Measurements from ENCODE around the gene MALAT1.
A peak's percentile ranks its signal among the peaks of the same experiment; 100 is the strongest.
"Not testable (repeated sequence)": the region's sequence is repeated elsewhere in the genome, so short reads cannot be mapped to it uniquely, and the experiment has no call there.

The MALAT1 gene

GRCh38 chr11:65498977-65499712 is at the start of gene MALAT1:
TSS of gene MALAT1 (plus strand) at chr11:65499045.
- no peak for TF ChIP-seq CTCF (IDR thresholded peaks at IDR 0.05; ENCODE audit: insufficient read depth, low read length, missing control alignments)
- ChIA-PET CTCF (interaction anchor here (0.7 to 3.9 kb wide), 9 partner anchors 10 to 82 kb away, joined by 3 to 19 read pairs (median 4); no protein-coding TSS in a partner anchor), POLR2A (interaction anchor here (0.7 to 17.0 kb wide), 17 partner anchors 9 to 143 kb away, joined by 3 to 1229 read pairs (median 4); partner anchors contain the start of genes FRMD8, NEAT1, SCYL1 and ZNRD2)
- H3K4me3 ChIP-seq (ENCODE audit: low read depth, low read length), result peak within 1 kb of the TSS; percentile 99
- no peak for DNase-seq (ENCODE audit: low read depth, low spot score)

DNA sequence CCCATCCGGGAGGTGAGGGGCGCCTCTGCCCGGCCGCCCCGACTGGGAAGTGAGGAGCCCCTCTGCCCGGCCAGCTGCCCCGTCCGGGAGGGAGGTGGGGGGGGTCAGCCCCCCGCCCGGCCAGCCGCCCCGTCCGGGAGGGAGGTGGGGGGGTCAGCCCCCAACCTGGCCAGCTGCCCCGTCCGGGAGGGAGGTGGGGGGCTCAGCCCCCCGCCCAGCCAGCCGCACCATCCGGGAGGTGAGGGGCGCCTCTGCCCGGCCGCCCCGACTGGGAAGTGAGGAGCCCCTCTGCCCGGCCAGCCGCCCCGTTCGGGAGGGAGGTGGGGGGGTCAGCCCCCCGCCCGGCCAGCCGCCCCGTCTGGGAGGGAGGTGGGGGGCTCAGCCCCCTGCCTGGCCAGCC is 47.5 kb upstream of the MALAT1 start:
- DNase-seq (ENCODE audit: low read depth, low spot score); POLR2A ChIA-PET; H3K4me3 ChIP-seq (ENCODE audit: low read depth, low read length); CTCF ChIA-PET: not testable (repeated sequence)

DNA sequence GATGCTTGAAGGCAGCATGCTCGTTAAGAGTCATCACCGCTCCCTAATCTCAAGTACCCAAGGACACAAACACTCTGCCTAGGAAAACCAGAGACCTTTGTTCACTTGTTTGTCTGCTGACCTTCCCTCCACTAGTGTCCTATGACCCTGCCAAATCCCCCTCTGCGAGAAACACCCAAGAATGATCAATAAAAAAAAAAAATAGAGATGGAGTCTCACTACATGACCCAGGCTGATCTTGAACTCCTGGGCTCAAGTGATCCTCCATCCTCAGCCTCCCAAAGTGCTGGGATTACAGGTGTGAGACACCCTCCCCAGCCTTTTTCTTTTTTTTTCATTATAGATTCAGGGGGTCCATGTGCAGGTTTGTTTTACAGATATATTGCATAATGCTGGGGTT is 46.6 kb upstream of the MALAT1 start:
- POLR2A ChIA-PET, result interaction anchor here (1.1 to 4.3 kb wide), 10 partner anchors 20 to 136 kb away, joined by 3 to 142 read pairs (median 6); partner anchors contain the start of genes MALAT1 and NEAT1
- DNase-seq (ENCODE audit: low read depth, low spot score); H3K4me3 ChIP-seq (ENCODE audit: low read depth, low read length): not testable (repeated sequence)
- CTCF ChIA-PET, result interaction anchor here (1.0 to 1.4 kb wide), 5 partner anchors 12 to 74 kb away, joined by 3 to 4 read pairs (median 3); no protein-coding TSS in a partner anchor

DNA sequence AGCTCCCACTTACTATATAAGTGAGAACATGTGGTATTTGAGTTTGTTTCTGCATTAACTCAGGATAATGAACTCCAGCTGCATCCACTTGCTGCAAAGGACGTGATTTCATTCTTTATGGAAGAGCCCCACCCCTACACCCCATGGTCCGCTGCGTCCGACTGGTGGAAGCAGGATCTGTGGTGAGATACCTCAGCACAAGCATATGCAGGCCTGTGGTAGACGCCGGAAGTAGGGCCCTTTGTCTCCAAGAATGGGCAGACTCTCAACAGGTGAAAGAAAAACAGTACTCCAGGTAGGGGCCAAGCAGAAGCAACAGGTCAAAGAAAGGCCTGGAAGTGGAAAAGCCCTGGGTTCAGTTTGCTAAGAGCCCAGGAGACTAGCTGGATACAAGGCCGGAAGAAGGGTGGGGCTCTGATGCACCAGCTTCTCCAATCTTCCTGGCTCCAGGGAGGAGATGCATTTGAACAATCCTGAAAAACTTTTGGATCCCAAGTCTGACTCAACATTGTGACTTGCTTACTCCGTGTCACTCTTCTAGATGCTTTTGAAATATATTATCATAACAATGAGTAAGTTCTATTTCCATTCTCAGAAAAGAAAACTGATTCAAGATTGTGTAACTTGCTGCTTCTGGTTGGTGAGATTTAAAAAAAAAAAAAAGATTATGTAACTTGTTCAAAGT is 45.9 kb upstream of the MALAT1 start:
- TF ChIP-seq CTCF (IDR thresholded peaks at IDR 0.05; ENCODE audit: insufficient read depth, low read length, missing control alignments), result no peak
- CTCF ChIA-PET, result interaction anchor here (0.7 to 1.6 kb wide), 8 partner anchors 11 to 75 kb away, joined by 3 to 4 read pairs (median 4); no protein-coding TSS in a partner anchor
- no peak overlapping the region for H3K4me3 ChIP-seq (ENCODE audit: low read depth, low read length)
- DNase-seq (ENCODE audit: low read depth, low spot score), result no peak
- POLR2A ChIA-PET, result interaction anchor here (1.0 to 4.3 kb wide), 12 partner anchors 19 to 136 kb away, joined by 3 to 142 read pairs (median 6); partner anchors contain the start of genes MALAT1 and NEAT1

DNA sequence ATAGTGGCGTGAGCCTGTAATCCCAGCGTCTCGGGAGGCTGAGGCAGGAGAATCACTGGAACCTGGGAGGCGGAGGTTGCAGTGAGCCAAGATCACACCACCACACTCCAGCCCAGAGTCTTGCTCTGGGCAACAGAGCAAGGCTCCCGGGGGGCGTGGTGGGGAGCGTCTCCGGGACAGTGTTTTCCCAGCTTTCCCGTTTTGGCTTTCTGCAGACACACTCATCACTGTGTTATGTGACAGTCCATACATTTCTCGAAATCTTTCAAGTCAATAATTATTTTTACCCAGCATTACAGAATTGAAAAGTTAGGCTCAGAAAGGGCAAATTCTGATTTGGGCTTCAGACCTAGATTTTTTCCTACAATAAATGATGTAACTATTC is 44.5 kb upstream of the MALAT1 start:
- POLR2A ChIA-PET, result interaction anchor here (0.6 to 4.3 kb wide), 6 partner anchors 11 to 62 kb away, joined by 3 to 142 read pairs (median 12); partner anchors contain the start of gene MALAT1
- CTCF ChIA-PET, result interaction anchor here (1.4 to 1.6 kb wide), 3 partner anchors 37 to 56 kb away, joined by 4 to 5 read pairs (median 4); no protein-coding TSS in a partner anchor
- H3K4me3 ChIP-seq (ENCODE audit: low read depth, low read length), result peak overlapping the region; percentile 65

DNA sequence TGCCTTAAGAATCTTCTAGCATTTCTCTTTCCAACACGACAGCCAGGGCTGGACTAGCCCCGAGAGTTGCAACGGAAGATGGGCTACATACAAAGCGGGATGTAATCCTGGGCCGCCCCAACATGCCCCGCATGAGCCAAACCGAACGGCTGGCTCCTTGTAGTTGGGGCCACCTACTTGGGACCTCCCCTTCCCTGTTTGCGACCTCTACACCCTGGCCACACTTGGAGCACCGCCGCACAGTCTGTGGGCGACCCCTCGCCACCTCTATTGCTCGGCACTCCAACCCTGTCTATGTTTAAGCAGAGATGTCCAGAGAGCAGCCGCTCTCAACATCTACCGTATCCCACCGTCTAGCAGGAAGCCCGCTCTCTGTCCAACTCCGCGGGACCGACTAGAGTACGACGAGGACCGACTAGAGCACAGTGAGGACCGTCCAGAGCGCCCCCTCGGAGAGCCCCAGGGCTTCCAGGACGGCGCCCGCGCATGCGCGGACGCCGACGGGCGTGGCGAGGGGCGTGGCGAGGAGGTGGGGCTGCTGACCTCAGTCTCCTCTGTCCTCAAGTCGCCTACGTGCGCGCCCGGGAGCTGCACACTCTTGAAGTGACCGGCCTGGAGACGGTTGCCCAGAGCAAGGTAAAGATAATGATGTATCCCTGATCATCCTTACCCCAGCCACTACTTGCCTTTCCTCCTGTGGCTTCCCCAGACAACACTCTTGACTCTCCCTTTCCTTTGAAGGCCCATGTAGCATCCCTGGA is 44.0 kb upstream of the MALAT1 start:
- CTCF ChIA-PET, result interaction anchor here (1.0 to 1.6 kb wide), 5 partner anchors 25 to 56 kb away, joined by 4 to 5 read pairs (median 4); no protein-coding TSS in a partner anchor
- peak overlapping the region; percentile 65 for H3K4me3 ChIP-seq (ENCODE audit: low read depth, low read length)
- no peak for DNase-seq (ENCODE audit: low read depth, low spot score)
- POLR2A ChIA-PET, result interaction anchor here (0.5 to 4.3 kb wide), 13 partner anchors 10 to 62 kb away, joined by 3 to 142 read pairs (median 5); partner anchors contain the start of genes MALAT1 and NEAT1
- peak; percentile 19 for TF ChIP-seq CTCF (IDR thresholded peaks at IDR 0.05; ENCODE audit: insufficient read depth, low read length, missing control alignments)

More for the DNA sequence above, 44.5 kb upstream of the MALAT1 start:
- no peak for TF ChIP-seq CTCF (IDR thresholded peaks at IDR 0.05; ENCODE audit: insufficient read depth, low read length, missing control alignments)
- no peak for DNase-seq (ENCODE audit: low read depth, low spot score)
